ENCODE results near the gene TIMM13.

Gene TIMM13

DNA sequence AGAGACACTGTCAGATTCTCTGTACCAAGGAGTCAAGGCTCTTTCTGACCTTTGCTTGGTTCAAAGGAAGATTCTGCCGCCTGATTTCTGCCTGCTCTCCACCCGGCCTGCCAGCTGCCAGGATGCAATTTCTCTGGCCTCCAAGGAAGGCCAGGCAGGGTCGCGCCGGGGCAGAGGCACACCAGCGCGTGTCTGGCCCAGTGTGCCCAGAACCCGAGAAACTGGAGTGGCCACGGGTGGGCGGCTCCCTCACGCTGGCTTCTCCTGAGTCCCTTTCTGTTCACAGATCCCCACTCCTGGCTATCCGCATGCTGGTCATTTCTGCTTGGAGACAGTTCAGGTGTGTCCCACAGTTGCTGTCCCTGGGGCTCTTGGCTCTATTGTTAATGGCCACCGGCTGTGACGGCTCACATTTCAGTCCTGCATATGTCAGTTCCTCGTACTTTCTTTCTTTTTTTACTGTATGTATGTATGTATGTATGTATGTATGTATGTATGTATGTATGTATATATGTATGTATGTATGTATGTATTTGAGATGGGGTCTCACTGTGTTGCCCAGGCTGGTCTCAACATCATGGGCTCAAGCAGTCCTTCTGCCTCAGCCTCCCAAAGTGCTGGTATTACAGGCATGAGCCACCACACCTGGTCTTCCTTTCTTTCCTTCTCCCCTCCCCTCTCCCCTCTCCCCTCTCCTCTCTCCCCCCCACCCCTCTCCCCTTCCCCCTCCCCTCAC is 50.4 kb downstream of the TIMM13 start:
- DNase-seq: no peak
